NCI-H2227 treated with DMSO at 0.1 percent for 48 hours (cell line): ENCODE measurements around the gene BRINP1.
"Not testable (repeated sequence)": the region's sequence is repeated elsewhere in the genome, so short reads cannot be mapped to it uniquely, and the experiment has no call there.

ENCODE experiments used
- DNase-seq: peaks from one replicate; lab custom pipeline; 2025; lab: John Stamatoyannopoulos, UW

The BRINP1 gene

GRCh38 chr9:119185298-119185697 is 183.9 kb downstream of the BRINP1 start:
- DNase-seq, result no peak

GRCh38 chr9:119184265-119184936 is 184.8 kb downstream of the BRINP1 start:
- DNase-seq, result no peak

GRCh38 chr9:119181561-119181960 is 187.7 kb downstream of the BRINP1 start:
- no peak for DNase-seq

- no peak for DNase-seq
Observed at GRCh38 chr9:119180897-119181296, 188.3 kb downstream of the BRINP1 start.

- DNase-seq, result no peak
Observed at GRCh38 chr9:119179701-119180100, 189.5 kb downstream of the BRINP1 start.

- DNase-seq, result no peak
Observed at GRCh38 chr9:119177196-119177595, 192.0 kb downstream of the BRINP1 start.

- DNase-seq, result no peak
Observed at GRCh38 chr9:119175581-119175980, 193.7 kb downstream of the BRINP1 start.

- not testable (repeated sequence) for DNase-seq
Observed at GRCh38 chr9:119169222-119169621, 200.0 kb downstream of the BRINP1 start.

- no peak for DNase-seq
Observed at GRCh38 chr9:119167876-119168275, 201.4 kb downstream of the BRINP1 start.

GRCh38 chr9:119167267-119167666 is 202.0 kb downstream of the BRINP1 start:
- DNase-seq, result no peak

- no peak for DNase-seq
Observed at GRCh38 chr9:119166096-119166495, 203.1 kb downstream of the BRINP1 start.

- no peak for DNase-seq
Observed at GRCh38 chr9:119165131-119165530, 204.1 kb downstream of the BRINP1 start.

- DNase-seq, result no peak
Observed at GRCh38 chr9:119164716-119165115, 204.5 kb downstream of the BRINP1 start.

GRCh38 chr9:119160551-119160950 is 208.7 kb downstream of the BRINP1 start:
- no peak for DNase-seq

- DNase-seq, result no peak
Observed at GRCh38 chr9:119159386-119159785, 209.8 kb downstream of the BRINP1 start.

GRCh38 chr9:119157196-119157595 is 212.0 kb downstream of the BRINP1 start:
- DNase-seq, result no peak

- DNase-seq, result no peak
Observed at GRCh38 chr9:119156354-119156753, 212.9 kb downstream of the BRINP1 start.

- DNase-seq, result no peak
Observed at GRCh38 chr9:119154527-119154926, 214.7 kb downstream of the BRINP1 start.

- no peak for DNase-seq
Observed at GRCh38 chr9:119153402-119153801, 215.8 kb downstream of the BRINP1 start.

- DNase-seq, result no peak
Observed at GRCh38 chr9:119148855-119149254, 220.4 kb downstream of the BRINP1 start.

- DNase-seq, result no peak
Observed at GRCh38 chr9:119137479-119137878, 231.8 kb downstream of the BRINP1 start.

GRCh38 chr9:119126040-119126439 is 243.2 kb downstream of the BRINP1 start:
- no peak for DNase-seq

- no peak for DNase-seq
Observed at GRCh38 chr9:119121899-119122298, 247.3 kb downstream of the BRINP1 start.

GRCh38 chr9:119117409-119117808 is 251.8 kb downstream of the BRINP1 start:
- no peak for DNase-seq
